Posterior cingulate gyrus (tissue), 11 donors: ENCODE data around the gene LDHB.
A peak's percentile ranks its signal among the peaks of the same experiment; 100 is the strongest.
"Not testable (repeated sequence)": the region's sequence is repeated elsewhere in the genome, so short reads cannot be mapped to it uniquely, and the experiment has no call there.

ENCODE experiments used
- DNase-seq, 10 donors: peaks; one replicate each; pipeline versions ENCODE4 v3.0.0 to v3.0.0-alpha.2; 2020 to 2021; ENCODE audit warnings: mixed read lengths in 3 of 10
- intact Hi-C: fragments of 100-400 bp; cut with DNase I; formaldehyde crosslinking; loops from one replicate; pipeline ENCODE4 v1.15.1; 2023

Gene LDHB

DNA sequence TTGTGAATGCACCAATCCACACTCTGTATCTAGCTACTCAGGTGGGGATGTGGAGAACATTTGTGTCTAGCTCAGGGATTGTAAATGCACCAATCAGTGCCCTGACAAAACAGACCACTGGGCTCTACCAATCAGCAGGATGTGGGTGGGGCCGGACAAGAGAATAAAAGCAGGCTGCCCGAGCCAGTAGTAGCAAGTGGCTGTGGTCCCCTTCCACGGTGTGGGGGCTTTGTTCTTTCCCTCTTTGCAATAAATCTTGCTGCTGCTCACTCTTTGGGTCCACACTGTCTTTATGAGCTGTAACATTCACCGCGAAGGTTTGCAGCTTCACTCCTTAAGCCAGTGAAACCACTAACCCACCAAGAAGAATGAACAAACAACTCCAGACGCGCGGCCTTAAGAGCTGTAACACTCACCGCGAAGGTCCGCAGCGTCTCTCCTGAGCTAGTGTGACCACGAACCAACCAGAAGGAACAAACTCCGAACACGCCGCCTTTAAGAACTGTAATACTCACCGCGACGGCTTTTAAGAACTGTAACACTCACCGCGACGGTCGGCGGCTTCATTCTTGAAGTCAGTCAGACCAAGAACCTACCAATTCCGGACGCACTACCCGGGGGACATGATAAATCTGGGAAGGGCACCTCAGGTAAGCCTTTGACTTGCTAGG, 4.6 kb upstream of the LDHB start:
- DNase-seq, result no peak
- intact Hi-C loops, result no loop called here

DNA sequence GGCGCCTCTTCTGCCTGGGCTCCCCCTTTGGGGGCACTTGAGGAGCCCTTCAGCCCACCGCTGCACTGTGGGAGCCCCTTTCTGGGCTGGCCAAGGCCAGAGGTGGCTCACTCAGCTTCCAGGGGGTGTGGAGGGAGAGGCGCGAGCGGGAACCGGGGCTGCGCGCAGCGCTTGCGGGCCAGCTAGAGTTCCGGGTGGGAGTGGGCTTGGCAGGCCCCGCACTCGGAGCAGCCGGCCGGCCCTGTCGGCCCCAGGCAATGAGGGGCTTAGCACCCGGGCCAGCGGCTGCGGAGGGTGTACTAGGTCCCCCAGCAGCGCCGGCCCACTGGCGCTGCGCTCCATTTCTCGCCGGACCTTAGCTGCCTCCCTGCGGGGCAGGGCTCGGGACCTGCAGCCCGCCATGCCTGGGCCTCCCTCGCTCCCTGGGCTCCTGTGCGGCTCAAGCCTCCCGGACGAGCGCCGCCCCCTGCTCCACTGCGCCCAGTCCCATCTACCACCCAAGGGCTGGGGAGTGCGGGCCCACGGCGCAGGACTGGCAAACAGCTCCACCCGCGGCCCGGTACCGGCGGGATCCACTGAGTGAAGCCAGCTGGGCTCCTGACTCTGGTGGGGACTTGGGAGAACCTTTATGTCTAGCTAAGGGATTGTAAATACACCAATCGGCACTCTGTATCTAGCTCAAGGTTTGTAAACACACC, 3.9 kb upstream of the LDHB start:
- intact Hi-C loops, result not testable (repeated sequence)
- DNase-seq, result peak in 3 of 10 donors; percentile 69 to 79 (median 79)

DNA sequence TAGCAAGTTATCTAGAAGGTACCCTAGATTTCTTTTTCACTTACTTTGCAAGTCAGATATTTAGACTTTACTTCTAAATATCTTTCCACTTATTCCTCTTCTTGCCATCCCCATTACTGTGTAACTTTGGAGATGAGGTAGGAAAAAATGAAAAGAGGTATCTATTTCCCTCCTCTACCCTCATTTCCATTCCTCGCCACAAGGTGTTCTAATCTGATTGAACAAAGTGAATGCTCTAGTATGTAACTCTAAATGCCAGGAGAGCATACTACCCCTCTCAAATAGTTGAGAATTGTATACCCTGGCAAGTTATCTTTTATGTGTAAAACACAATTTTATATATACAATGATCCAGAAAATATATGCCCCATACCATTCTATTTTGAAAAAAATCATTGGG, 1.7 kb upstream of the LDHB start:
- no peak for DNase-seq
- intact Hi-C loops, result loop anchor here (5.0 kb wide), 1 partner anchor 157 kb away; the partner anchor contains the start of genes GOLT1B and RECQL

DNA sequence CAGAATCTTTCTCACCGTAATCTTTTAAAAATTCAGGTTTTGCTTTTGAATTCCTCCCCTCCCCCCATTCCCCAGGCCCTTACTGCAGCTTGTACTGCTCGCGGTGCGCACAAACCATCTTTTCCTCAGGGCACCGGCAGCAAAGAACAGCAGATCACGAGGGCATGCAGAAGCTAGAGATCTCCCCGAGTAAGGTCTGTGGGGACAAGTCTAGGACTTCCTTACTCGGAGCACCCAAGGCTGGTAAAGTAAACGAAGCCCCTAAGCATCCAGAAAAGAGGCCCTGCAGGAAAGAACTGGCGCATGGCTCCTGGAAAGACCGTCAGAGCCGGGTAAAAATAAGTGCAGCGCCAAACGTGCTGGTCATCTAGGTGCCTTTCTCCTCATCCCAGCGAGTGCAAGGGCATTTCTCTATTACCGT, 727 bp downstream of the LDHB start:
- DNase-seq, result peak in 8 of 10 donors; percentile 32 to 86 (median 53)
- intact Hi-C loops, result loop anchor here (5.0 kb wide), 1 partner anchor 155 kb away; the partner anchor contains the start of genes GOLT1B and RECQL

DNA sequence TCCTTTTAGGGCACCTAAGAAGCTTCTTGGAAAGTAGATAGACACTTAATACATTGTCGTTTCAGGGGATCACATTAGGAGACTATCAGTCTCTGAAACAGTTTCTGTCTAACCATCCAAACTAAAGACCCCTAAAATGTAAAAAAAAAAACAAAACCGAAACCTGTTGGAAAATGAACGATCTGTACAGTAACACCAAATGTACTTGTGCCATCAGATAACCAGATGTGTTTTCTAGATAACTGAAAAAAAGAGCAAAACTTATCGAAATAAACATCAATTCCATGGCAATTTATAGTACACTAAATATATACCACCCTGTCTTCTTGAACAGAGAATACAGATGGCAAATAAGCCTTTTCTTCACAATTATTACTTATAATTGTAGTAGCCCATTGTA, 2.1 kb downstream of the LDHB start:
- DNase-seq, result no peak
- intact Hi-C loops, result loop anchor here (5.0 kb wide), 1 partner anchor 153 kb away; the partner anchor contains the start of genes GOLT1B and RECQL

DNA sequence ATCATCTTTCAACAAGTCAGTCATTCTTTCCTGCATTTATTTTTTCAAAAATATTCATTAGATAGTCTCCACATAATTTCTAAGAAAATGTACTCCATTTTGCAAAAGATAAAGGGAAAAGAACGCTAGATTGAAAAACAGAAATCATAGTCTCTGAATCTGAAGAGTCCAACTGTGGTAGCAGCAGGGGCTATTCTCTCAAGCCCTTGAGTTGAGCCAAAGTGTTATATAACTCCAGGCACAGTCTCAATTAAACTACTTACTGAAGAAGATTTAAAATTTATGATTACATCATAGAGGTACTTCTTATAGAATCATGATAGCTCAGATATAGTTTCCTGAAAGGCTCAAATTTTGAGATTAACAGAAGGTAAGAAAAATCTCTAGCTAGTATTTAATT, 5.8 kb downstream of the LDHB start:
- intact Hi-C loops, result no loop called here
- DNase-seq, result no peak

DNA sequence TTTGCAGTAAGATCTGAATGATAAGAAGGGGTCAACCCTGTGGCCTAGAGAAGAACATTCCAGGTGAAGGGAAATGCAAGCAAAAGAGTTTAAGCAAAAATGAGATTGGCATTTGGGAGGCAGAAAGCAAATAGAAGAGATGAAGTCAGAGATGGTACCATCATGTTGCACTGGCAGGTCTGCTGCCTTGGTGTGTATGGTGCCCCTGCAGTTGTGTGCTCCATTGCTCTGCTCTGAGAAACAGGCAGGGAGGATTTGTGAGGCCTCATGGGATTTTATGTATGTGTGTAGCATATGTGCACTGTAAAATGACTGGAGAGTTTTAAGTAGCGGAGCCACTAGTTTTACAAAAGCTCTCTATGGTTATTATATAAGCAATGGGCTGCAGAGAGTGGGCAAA, 6.6 kb downstream of the LDHB start:
- no peak for DNase-seq
- intact Hi-C loops, result no loop called here

DNA sequence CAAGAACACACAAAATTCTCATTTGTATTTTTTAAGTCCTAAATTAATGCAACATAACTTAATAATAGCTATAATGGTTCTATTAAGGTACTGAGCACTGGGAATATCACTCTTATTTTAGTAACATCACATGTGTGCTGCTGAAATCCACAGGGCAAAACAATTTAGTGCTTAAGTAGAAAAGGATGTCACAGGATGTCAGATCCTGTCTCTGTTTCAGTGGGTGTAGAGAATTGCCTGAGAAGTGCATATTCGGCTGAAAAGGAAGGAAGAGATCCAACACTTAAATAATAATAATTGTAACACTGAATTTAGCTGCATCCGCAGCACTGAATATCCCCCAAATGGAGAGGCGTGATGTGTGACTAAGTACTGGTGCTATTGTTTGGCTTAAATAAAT, 8.6 kb downstream of the LDHB start:
- intact Hi-C loops, result no loop called here

DNA sequence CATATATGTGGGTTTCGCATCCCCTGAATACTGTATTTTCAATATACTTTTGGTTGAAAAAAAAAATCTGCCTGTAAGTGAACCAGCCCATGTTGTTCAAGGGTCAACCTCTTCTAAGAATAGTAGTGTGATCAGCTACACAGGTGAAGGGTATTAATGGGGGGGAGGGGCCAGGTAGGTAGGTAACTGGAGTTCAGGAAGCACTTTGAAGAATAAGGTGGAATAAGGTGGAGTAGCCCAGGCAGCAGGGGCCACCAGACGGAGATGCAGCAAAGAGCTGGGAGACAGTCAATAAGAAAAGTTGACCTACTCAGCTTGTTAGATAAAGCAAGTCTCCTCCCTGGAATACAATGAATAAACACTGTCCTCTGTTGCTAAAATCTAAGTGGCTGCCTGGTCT, 9.3 kb downstream of the LDHB start:
- no peak for DNase-seq
- intact Hi-C loops, result no loop called here

More for the DNA sequence above, 8.6 kb downstream of the LDHB start:
- DNase-seq, result no peak

DNA sequence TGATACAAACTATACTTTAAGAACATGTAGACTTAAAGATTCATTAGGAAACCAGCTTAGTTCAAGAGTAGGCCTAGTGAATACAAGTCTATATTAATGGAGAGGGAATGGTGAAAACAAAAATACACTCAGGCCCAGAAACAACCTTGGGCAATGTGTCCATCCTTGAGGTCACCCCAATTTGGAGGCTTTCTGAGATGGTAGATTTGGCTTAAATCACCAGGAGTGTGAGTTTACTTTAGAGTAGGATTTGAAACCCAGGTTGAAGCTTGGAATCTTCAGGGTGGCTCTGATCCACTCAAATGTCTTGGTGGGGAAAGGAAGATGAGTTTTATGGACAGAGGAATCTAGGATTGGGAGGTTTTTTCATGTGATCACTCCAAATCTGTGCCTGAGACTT, 10.5 kb downstream of the LDHB start:
- DNase-seq, result no peak
- intact Hi-C loops, result no loop called here

DNA sequence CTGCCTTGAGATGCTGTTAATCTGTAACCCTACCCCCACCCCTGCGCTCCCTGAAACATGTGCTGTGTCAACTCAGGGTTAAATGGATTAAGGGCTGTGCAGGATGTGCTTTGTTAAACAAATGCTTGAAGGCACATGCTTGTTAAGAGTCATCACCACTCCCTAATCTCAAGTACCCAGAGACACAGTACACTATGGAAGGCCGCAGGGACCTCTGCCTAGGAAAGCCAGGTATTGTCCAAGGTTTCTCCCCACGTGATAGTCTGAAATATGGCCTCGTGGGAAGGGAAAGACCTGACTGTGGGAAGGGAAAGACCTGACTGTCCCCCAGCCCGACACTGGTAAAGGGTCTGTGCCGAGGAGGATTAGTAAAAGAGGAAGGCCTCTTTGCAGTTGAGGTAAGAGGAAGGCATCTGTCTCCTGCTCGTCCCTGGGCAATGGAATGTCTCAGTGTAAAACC, 12.6 kb downstream of the LDHB start:
- intact Hi-C loops, DNase-seq: not testable (repeated sequence)

DNA sequence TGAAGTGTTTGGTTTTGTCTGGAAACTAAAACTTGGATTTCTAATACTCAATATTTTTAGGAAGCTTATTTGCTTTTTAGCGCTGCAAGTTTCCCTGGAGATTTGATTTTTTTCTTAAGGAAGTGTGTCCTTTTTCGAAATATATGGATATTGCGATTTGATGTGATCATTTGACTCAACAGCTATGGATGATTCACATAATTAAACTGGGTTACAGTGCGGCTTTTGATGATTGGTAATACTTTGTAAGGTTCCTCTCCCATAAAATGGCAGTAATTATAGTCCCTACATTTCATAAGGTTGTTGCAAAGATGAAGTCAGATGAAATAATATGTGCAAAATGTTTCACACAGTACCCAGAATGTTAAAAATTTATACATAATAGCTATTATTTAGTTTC, 13.1 kb downstream of the LDHB start:
- intact Hi-C loops, result no loop called here
- no peak for DNase-seq

DNA sequence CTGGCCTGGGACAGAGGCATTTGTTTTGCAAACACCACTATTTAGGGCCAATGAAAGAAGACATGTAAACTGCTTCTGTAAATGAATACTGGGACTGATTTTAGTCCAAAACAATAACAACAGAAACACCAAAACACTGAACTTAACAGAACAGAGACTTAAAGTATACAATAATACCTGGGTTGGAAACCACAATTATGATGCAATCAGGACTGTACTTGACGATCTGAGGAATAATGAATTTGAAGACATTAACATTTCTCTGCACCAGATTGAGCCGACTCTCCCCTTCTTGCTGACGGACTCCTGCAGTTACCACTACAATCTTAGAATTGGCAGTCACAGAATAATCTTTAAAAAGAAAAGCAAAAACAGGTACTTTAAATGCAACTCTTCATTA, 13.9 kb downstream of the LDHB start:
- DNase-seq, result no peak
- intact Hi-C loops, result no loop called here

DNA sequence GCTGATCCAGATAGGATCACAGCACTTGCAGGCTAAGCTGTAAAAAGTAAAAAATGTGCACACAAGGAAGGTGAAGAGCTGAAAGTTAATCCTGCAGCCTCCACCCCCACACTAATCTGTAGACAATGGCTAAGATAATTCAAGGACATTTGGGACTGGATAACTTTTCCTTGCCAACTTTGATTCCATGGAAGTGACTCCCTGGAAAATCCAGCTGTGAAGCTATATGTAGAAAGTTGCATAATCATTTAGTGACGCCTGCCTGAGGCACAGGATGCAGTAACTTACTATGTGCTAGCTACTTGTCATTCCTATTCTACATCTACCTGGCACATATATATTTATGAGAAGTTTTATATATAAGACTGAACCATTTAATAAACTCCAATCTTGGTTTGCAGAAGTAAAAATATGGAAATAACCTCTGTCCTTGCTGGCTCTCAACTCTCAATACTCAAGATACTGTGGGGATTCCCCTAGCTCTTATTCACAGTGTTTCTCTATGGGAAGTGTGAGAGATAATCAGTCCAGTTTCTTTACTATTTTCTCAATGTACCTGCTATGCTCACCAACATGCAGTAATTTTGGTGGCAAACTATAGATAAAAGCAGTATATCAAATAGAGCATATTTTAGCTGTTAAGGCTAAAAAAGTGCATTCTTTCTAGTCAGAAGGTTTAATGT, 14.8 kb downstream of the LDHB start:
- no peak for DNase-seq
- intact Hi-C loops, result no loop called here

DNA sequence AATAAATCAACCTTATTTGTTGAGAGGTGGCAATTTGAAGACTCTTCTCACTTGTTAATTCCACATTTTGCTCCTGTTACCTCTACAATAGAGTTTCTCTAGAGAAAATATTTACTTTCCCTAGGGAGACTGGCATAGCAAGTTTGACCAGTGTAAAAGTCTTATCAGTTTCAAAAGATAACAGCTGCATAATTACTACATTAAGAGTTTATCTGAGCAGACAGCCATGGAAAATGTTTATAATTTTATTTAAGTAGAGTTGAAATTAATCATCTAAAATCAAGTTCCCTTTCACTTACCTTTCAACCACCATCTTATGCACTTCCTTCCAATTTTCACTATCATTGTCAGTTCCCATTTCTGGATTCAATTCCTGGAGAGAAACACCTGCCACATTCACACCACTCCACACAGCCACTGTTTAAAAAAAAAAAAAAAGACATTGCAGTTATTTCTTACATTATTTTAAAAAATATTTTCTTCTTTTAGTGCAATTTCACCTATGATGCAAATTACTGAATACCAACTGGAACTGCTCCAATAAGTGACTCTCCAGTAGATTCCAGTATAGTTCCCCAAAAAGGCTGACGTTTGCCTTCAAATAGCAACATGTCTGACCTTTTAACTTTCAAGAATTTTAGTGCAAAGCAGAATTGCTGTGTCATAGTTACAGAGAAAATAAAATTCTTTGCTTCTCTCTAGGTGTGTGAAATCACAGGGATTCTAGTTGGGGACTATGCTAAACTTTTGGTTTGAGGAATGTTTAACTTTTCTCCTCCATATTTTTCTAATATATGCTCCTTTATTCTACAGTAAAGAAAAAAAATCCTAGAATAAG, 19.4 kb downstream of the LDHB start:
- intact Hi-C loops, result no loop called here
- no peak for DNase-seq

DNA sequence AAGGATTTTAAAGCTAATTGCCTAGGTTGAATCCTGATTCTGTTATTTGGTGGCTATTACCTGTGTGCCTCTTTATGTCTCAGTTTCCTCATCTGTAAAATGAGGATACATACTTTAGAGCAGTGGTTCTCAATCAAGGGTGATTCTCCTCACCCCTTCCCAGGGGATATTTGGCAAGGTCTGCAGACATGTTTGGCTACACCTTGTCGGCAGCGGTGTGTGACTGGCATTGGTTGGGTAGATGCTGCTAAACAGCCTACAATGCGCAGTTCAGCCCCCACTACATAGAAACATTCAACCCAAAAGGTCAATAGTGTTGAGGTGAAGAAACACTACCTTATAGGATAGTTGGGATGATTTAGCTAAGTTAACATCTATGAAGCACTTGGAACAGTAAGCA, 23.4 kb downstream of the LDHB start:
- no peak for DNase-seq
- intact Hi-C loops, result no loop called here

DNA sequence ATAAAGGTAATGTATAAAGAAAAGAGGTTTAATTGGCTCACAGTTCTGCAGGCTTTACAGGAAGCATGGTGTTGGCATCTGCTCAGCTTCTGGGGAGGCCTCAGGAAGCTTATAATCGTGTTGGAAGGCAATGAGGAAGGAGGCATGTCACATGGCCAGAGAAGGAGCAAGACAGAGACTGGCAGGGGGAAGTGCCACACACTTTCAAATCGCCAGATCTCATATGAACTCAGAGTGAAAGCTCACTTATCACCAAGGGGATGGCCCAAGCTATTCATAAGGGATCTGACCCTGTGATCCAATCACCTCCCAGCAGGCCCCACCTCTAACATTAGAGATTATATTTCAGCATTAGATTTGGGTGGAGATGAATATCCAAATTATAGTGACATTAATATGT, 26.3 kb downstream of the LDHB start:
- DNase-seq, result no peak

DNA sequence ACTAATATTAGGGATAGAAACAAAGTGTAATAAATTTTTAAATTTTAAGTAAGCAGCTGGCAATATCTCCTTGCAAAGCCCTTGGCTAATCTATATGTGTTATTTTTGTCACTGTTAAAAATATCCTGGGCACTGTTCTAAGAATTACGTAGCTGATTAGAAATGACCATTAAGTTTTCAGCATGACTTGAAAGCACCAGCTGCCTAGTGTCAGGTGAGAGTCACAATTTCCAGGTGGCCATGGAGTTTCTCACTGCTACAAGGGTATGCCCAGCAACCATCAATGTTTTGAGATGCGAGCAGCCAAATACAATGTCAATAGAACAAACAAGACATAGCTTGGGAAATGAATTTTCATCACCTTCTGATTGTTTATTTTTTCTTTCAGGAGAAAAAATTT, 29.7 kb downstream of the LDHB start:
- no peak for DNase-seq
- intact Hi-C loops, result no loop called here

More for the DNA sequence above, 26.3 kb downstream of the LDHB start:
- intact Hi-C loops, result no loop called here

DNA sequence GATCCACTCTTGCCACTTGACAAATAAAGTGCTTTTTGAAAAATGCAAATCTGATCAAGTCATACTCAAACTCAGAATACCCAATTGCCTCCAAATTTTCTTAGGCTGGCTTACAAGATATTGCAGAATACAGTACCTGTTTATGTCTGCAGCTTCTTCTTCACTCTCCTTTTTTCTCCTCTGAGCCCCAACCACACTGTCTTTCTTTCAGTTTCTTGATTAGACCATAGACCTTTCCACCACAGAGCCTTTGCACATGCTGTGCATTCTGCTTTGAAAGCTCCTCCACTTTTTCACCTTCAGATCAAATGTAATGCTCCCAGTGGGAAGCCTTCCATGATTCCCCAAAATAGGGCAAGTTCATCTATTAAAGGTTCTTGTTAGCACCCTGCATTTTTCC, 39.1 kb downstream of the LDHB start:
- intact Hi-C loops, result no loop called here
- DNase-seq, result no peak

DNA sequence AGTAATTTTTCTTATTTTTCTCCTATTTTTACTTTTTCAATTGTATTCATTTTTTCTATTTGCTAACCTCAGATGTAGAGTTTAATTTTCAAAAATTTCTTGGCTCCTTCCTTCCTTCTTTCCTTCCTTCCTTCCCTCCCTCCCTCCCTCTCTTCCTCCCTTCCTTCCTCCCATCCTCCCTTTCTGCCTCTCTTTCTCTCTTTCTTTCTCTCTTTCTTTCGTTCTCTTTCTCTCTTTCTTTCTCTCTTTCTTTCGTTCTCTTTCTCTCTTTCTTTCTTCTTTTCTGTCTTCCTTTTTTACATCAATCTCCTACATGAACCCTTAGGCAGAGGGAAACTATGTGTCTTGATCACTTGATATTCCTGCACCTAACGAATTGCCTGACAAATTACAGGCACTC, 40.6 kb downstream of the LDHB start:
- intact Hi-C loops, result no loop called here
- DNase-seq, result no peak

DNA sequence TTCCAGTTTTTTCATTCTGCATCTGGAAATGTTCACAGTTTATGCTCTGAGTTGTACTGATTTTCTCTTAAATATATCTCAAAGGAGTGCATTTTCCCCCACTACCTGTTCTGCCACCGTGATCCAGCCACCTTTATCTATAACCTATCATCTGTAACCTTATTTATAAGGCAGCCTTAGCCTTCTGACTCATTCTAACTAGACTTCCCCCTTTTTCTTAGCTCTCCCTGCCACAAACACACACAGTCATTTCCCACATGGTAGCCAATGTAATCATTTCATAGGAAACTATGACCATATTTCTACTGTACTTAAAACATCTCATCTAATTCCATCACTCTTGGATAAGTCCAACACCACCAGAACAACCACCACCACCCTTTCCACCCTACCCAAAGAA, 42.2 kb downstream of the LDHB start:
- DNase-seq, result no peak
- intact Hi-C loops, result no loop called here
